Left renal pelvis (tissue), 4 donors: ENCODE data around the gene PMM1. TPM values are rescaled to one million over a fixed set of nuclear protein-coding genes. Genes with fewer than 3 reads are reported as not detected.
"Not testable (repeated sequence)": the region's sequence is repeated elsewhere in the genome, so short reads cannot be mapped to it uniquely, and the experiment has no call there.

Source experiments
- DNase-seq, 4 donors: peaks; one replicate each; pipeline ENCODE4 v3.0.0-alpha.2; 2013; ENCODE audit warnings: low read depth in 4 of 4, low spot score in 3 of 4
- polyA plus RNA-seq, 4 donors: library from polyadenylated mRNA; unstranded; fragments of 120-200 nt; gene quantifications; one replicate each; pipeline ENCODE4 v1.2.1, GENCODE V29; 2013; ENCODE audit not compliant: insufficient read length in 4 of 4

Gene PMM1
- polyA plus RNA-seq, 4 donors, result 31.5 to 57.3 (median 46.3) TPM

DNA sequence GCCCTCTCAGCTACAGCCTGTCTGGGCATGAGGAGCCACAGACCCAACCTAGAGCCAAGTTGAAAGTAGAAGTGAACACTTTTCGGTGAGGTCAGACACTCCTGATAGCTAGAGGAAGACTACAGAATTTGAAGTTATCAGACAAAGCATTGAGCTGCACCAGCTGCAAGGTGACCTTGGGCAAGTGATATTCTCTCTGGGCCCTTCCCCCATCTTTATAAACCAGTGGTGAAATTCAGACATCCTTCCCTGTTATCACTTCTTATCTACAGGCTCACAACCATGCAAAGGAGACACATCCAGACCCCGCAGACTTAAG, 8.0 kb upstream of the PMM1 start:
- DNase-seq, result no peak

DNA sequence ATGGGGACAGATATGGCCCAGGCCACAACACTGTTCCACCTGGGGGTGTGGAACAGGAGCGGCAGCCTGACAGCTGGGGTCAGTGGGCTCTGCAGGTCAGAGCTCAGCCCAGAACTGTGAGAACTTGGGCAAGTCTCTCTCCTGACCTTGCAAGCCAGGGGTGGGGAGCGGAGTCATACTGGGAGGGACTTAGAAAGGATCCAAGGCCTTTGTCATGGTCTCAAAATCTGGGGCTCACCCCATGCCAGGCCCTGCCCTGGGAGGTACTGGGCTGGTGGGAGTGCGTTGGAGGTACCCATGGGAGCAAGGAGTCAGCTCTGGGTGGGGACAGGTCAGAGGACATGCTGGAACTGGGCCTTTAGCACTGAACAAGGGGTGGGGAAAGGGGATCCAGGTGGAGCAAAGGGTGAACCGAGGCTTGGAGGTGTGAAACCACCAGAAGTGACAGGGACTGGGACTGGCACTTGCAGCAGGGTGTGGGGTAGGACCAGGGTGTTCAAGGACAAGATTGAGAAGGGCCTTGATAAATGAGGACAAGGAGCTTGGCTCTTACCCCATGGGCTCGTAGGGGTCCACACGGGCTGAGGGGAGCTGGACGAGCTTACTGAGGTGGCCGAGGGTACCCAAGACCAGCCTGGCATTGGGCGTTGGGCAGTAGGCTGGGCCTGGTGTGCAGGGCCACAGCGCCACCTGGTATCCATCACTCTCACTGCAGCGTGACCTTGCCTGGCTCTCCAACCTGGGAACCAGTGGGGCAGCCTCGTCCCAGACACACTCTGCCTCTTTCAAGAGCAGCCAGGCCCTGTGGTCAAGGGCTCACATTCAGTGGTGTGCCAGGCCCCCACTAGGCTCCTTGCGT, 7.4 kb upstream of the PMM1 start:
- no peak for DNase-seq

DNA sequence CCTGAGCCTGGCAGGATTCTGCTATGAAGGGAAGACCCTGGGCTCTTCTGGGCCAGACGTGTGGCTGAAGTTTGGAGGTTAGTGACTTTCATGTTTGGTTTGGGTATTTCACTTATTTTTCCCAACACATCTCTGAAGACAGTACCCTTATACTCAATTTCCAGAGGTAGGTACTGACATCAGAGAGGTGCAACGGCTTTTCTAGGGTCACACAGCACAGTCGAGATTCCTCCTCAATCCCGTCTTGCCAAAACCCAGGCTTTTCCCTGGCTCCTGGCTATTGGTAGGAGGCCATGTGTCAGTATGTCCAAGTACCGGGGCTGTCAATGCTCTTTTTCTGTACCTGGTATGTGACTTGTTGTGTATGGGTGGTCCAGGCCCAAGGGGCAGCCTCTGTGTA, 6.1 kb upstream of the PMM1 start:
- DNase-seq, result no peak

DNA sequence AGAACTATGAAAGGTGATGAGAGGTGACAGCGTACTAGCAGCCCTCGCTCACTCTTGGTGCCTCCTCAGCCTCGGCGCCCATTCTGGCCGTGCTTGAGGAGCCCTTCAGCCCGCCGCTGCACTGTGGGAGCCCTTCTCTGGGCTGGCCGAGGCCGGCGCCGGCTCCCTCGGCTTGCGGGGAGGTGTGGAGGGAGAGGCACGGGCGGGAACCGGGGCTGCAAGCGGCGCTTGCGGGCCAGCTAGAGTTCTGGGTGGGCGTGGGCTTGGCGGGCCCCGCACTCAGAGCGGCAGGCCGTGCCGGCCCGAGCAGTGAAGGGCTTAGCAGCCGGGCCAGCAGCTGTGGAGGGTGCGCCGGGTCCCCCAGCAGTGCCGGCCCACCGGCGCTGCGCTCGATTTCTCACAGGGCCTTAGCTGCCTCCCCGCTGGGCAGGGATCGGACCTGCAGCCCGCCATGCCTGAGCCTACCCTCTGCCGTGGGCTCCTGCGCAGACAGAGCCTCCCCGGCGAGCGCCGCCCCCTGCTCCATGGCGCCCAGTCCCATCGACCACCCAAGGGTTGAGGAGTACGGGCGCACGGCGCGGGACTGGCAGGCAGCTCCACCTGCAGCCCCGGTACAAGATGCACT, 3.8 kb upstream of the PMM1 start:
- not testable (repeated sequence) for DNase-seq

DNA sequence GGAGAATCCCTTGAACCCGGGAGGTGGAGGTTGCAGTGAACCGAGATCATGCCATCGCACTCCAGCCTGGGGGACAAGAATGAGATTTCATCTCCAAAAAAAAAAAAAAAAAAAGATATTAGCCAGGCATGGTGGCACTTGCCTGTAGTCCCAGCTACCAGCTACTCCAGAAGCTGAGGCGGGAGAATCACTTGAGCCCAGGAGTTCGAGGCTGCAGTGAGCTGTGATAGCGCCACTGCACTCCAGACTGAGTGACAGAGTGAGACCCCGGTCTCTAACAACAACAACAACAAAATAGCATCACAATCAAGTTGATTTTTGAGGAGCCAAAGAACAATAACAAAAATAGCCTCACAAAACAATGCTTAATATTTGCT, 2.3 kb downstream of the PMM1 start:
- no peak for DNase-seq

DNA sequence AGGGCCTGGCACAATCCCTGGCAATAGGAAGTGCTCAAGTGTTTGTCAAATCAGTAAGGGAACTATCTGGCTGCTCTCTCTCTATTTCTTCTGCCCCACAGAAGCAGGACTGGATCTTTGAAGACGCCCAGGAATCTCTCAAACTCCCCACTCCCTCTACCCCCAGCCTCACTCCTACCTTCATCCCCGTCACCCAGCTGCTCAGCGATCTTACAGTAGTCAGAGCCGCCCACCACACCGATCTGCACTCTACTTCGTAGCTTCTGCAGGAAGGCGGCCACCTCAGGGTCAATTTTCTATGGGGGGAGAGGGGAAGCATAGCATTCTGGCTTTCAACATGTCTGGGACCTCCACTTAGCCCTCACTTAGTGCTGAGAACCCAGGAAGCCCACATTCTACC, 3.7 kb downstream of the PMM1 start:
- no peak for DNase-seq

DNA sequence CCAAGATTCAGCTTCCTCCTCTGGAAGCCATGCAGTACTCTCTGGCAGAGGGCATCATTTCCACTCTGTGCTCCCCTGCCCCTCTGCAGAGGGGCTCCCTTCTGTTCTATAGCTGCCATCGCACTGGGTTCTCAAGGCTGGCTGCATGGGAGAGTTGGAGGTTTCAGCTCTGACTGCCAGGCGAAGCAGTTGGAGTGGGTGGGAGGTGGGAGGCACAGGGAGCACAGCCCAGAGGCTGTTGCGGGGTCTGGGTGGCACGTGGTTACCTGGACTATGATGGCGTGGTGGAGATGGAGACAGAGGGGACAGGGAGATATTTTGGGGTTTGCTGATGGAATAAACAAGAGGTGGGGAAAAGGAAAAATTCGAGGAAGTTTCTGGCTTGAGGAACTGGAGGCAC, 4.8 kb downstream of the PMM1 start:
- no peak for DNase-seq

DNA sequence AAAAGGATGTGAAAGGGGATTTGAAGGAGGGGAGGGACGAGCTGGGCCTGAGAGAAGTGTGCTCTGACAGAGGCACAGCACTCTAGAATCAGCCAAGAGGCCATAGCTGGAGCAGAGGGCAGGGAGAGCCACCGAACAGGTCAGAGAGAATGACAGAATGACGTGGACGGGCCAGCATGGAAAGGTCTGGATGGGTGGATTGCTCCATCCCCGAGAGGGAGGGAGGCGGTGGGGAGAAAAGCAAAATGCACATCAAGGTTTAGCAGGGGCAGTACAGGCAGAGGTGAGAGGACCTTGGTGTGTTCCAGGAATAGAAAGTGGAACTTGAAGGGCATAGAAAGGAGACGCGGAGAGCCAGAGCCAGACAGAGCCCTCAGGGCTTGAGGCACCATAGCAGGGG, 6.9 kb downstream of the PMM1 start:
- DNase-seq, result no peak

DNA sequence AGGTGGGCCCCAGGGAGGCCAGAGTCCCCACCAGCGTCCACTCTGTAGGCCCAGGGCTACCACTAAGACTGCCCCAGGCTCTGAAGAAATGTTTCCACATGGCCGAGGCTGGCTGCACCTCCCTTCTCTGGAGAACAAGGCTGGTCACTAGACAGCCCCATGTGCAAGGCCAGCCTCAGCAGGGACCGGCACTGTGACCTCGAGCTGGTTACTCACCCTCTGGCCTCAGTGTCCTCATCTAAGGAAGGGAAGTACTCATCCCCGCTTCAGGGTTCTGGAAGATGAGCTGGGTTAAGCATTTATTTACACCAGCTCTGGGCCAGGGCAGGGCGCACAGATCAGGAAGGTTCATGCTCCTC, 9.7 kb downstream of the PMM1 start:
- DNase-seq, result no peak

DNA sequence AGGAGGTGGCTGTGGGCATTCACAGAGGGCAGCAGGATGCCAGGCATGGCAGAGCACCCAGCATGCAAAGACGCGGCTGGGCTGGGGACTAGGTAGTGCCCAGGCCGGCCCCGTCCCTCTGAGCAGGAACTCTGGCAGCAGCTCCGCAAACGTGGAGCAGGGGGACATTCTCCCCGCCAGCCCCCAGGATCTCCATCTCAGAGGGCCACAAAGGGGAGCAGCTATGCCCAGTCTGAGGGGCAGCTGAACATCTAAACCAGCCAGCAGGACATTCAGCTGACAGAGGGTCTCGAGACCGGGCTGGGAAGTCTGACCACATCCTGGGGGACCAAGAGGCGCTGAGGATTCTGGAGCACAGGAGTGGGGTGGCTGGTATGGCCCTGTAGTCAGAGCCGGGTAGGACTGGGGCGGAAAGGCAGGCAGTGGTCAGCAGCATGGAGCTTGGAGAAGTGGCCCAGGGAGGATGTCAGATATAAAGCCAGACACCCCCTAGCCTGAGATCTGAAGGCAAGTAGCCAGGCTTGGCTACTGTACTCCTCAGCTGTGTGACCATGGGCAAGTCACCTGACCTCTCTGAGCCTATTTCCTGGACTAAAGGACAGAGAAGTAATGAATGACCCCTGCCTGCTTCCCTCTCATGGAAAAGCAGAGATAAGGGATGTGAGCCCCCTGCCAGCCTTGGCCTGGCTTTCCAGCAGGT, 10.2 kb downstream of the PMM1 start:
- DNase-seq, result no peak

DNA sequence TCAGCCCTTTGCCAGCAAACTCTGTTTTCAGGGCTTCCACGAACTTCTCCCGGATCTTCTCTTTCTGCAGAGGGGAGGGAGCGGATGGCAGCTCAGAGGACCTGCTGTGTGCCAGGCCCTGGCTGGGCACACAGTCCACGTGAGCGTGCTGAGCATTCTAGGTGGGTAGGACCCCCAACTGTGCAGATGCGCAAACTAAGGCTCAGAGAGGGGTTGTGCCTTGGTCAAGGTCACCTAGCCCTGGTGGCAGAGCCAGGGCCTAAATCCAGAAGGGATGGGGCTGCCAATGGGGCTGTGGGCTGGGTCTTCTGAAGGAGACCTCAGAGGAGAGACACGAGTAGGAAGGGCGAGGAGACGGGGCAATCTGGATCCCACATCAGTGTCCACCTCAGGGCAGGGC, 10.8 kb downstream of the PMM1 start:
- no peak for DNase-seq

DNA sequence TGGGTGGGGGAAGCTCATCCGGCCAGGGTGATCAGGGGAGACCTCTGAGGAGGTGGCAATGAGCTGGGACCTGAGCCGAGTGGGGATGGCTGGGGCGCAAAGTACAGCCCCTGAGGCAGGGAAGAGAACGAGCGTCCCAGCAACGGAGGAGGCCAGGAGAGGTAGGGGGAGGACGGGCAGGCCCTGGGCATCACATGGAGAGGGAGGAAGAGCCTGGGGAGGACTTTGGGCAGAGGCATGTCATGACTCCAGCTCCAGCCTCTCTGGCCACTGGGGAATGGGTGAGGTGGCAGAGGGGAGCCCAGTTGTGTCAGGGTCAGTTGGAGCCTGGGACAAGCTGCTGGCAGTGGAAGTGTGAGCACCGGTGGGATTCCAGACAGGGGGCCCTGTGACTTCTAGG, 11.5 kb downstream of the PMM1 start:
- no peak for DNase-seq

DNA sequence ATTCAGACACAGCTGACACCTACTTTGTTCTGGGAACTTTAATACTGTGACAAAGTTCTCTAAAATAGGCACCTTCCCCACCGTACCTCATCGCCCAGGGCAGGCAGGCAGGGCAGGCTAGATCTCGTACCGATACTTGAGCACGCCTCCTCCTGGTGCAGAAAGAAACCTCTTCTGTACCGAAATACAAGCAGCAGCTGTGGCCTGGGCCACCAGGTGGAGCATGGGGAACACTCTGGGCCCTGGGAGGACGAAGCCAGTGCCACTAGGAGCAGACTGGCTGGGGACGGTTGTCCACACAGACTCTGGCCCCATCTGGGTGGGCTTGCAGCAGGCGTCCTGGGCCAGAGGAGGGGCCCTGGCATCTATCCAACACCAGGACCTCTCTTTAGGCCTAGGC, 12.8 kb downstream of the PMM1 start:
- no peak for DNase-seq

DNA sequence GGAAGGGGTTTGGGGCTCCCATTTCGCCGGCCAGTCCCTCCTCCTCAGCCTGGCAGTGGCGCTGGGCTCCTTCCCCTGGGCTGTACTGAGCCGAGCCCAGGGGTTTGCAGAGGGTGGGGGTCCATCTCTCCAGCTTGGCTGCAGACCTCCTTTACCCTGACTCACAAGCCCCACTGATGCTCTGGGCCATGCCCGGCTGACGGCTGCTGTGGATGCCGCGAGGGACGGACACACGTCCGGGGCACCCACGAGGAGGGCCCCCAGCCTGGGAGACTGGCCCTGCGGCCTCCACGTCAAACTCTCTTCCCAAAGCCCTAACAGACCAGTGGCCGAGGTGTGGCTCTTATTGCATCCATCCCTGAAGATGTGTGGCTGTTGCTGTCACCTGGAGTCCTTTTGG, 14.1 kb downstream of the PMM1 start:
- DNase-seq, result no peak

DNA sequence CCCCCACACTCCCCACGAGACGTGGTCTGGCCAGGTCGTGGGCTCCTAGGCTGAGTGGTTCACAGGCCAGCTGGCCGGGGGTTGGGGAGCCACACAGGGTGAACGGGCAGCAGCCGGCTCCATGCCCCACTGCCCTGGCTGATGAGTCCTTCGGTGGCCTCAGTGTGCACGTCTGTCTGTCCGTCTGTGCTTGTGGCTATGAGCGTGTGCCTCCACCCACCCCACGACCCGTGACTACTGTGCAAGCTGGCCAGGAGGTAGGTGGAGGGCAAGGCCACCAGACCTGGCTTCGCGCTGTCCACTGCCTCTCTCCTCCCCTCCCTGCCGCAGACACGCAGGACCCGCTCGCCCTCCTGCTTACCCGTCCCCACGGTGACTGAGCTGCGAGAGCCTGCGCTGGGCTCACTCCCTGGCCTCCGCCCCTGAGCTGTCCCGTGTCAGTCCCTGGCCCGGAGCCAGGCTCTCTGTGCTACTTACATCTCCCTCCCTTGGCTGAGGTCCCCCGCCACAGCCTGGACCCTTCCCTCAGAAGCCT, 14.7 kb downstream of the PMM1 start:
- no peak for DNase-seq

DNA sequence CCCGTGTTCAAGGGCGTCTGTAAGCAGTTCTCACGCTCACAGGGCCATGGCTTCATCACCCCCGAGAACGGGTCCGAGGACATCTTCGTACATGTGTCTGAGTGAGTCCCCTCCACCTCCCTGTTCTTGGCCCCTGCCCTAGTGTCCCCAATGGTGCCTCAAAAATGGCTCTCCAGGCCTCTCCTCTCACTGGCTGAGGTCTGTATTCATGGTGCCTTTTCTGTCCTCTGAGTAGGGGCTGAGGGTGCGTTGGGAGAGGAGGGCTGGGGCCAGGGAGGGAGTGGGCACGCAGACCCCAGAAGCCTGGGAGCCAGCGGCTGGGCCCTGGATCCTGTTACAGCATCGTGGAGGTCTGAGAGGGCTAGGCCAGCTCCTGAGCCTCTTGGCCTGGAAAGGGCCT, 16.0 kb downstream of the PMM1 start:
- no peak for DNase-seq

DNA sequence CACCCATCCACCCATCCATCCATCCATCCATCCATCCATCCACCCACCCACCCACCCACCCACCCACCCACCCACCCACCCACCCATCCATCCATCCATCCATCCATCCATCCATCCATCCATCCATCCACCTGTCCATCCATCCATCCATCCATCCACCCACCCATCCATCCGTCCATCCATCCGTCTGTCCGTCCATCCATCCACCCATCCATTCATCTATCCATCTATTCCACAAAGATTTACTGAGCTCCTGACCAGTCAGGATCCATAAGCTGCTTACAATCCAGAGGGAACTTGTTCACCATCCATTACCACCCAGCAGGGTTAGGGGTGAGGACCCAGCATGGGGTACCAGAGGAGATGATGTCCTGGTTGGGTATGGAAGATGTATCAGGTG, 17.3 kb downstream of the PMM1 start:
- DNase-seq, result not testable (repeated sequence)

DNA sequence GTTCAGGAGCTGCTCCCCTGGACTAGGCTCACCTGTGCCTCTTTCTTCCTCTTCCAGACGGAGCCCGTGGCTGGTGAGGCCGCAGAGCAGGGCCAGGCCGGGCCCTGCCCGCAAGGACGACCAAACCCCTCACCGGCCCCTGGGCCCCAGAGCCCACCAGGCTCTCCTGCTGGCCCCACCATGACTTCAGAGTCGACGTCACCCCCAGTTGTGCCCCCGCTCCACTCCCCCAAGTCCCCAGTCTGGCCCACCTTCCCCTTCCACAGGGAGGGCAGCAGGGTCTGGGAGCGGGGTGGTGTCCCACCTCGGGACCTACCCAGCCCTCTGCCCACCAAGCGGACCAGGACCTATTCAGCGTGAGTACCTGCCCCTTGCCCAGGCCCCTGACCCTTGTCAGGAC, 17.9 kb downstream of the PMM1 start:
- DNase-seq, result no peak

DNA sequence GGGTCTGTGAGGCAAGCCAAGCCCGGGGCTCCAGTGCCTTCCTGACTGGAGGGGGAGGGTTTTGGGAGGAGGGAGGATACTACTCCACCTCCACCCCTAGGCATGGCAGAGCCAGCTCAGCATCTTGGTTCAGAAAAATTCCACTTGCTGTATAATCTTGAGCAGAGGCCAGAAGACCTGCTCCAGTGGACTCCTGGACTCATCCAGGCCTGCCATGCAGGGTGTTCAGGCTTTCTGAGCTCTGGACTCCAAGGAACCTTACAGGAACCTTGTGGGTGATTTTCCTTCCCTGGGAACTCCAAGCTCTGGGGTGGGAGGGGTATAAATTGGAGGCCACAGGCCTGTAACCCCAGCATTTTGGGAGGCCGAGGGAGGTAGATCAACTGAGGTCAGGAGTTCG, 19.4 kb downstream of the PMM1 start:
- DNase-seq, result no peak

DNA sequence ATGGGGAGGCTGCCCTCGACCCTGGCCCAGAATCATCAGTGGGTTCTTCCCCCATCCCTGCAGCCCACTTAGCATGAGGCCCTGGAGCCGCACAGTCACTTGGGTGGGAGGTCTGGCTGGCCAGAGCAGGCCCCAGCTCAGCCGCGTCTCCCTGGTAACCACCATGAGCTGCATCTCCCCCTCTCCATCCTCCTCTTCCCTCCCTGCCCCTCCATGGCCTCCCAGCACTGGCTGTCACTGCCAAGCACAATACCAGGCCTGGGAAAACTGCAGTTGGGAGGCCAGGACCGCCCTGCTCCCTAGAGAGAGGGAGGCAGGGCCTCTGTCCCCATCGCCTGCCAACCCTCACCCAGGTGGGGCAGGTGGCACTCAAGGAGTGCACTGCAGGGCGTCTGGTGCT, 20.8 kb downstream of the PMM1 start:
- DNase-seq, result no peak

DNA sequence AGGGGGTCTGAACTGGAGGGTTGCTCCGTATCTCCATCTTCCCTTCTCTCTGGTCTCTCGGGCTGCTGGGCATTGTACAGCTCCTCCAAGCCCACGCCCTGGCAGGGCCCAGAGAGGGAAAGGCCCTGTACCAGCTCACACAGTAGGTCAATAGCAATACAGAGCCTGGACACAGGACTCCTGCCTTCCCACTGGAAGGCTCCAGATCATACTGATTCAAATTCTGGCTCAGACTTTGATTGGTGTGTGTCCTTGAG, 22.2 kb downstream of the PMM1 start:
- DNase-seq, result no peak

DNA sequence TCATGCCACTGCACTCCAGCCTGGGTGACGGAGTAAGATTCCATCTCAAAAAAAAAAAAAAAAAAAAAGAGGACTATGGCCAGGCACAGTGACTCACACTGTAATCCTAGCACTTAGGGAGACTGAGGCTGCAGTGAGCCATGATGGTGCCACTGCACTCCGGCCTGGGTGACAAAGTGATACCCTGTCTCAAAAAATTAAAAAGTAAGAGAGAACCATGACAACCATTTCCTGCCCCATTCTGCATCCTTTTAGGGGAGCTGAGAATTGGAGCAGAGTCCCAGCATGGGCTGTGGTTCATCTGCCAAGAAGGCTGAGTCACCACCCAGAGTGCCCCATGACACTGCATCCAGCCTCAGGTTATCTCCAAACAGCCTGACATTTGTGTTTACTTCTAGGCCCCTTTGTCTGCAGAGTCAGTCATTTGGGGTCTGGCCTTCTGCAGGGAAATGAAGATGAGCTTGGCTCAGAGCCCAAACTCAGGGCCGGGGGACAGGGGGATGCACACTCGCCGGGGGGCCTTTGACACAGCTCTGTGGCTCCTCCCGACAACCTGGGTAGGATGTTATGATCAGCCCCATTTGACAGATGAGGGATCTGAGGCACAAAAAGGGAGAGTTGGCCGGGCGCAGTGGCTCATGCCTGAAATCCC, 24.1 kb downstream of the PMM1 start:
- no peak for DNase-seq
